GM12864 (cell line): ENCODE measurements around the gene ULBP3.
"Not testable (repeated sequence)": the region's sequence is repeated elsewhere in the genome, so short reads cannot be mapped to it uniquely, and the experiment has no call there.

Source experiments
- DNase-seq: peaks from one replicate; pipeline ENCODE4 v3.0.0-alpha.2; 2011; ENCODE audit warnings: low read depth
- H3K4me3 ChIP-seq: 2 replicates; pipeline ENCODE4 v1.5.1; 2011; ENCODE audit warnings: mild to moderate bottlenecking, low read depth, low read length, control low read depth
- CTCF ChIP-seq: IDR thresholded peaks from 2 replicates; pipeline ENCODE4 v1.5.1; 2011; ENCODE audit warnings: low read depth, mild to moderate bottlenecking, moderate library complexity, low read length, control low read depth, inconsistent platforms; ENCODE audit errors: missing control alignments

ULBP3 gene

GRCh38 chr6:150079604-150080003 is 10.7 kb upstream of the ULBP3 start:
- no peak for TF ChIP-seq CTCF
- DNase-seq: no peak
- no peak overlapping the region for H3K4me3 ChIP-seq

GRCh38 chr6:150078788-150079187 is 9.9 kb upstream of the ULBP3 start:
- no peak overlapping the region for H3K4me3 ChIP-seq
- no peak for TF ChIP-seq CTCF
- DNase-seq: no peak

- no peak for TF ChIP-seq CTCF
- DNase-seq: no peak
- no peak overlapping the region for H3K4me3 ChIP-seq
Observed at GRCh38 chr6:150076196-150076893, 7.4 kb upstream of the ULBP3 start.

- DNase-seq: no peak
- no peak for TF ChIP-seq CTCF
- no peak overlapping the region for H3K4me3 ChIP-seq
Observed at GRCh38 chr6:150075034-150075421, 6.1 kb upstream of the ULBP3 start.

- DNase-seq, H3K4me3 ChIP-seq: not testable (repeated sequence)
Observed at GRCh38 chr6:150074396-150075033, 5.6 kb upstream of the ULBP3 start.

GRCh38 chr6:150072201-150072600 is 3.3 kb upstream of the ULBP3 start:
- no peak overlapping the region for H3K4me3 ChIP-seq
- no peak for DNase-seq
- TF ChIP-seq CTCF: no peak

GRCh38 chr6:150070236-150070818 is 1.4 kb upstream of the ULBP3 start:
- no peak for DNase-seq
- no peak overlapping the region for H3K4me3 ChIP-seq
- TF ChIP-seq CTCF: no peak
